Measurements from ENCODE around the gene C1QTNF6. TPM values are rescaled to one million over a fixed set of nuclear protein-coding genes. Genes with fewer than 3 reads are reported as not detected.

The C1QTNF6 gene
- total and polyA plus RNA-seq, 2 donors (not counting 3 experiments of a cell fraction or from before 2014, with no cell fraction given) = 20.2 to 27.6 TPM

DNA sequence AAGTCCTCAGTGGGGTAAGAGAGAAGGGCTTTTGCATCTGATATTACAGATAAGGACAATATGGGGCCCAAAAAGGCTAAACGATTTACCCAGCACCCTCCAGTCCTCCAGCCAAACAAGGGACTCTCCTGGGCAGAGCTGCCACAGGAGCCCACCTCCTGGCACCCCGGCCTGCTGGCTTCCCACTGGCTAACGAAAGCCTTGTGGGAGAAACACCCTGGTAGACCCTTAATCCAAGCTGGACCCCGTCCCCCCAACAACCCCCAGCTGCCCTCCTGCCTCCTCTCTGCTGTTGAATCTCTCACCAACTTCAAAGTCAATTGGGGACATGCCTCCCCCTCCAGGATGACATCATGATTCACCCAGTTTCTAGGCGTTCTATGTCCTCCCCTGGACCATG lies 10.8 kb downstream of the C1QTNF6 start:
- intact Hi-C loops (cut with micrococcal nuclease) (no loop called here), dilution Hi-C loops (cut with MboI; ENCODE audit: extremely low pct_ligation_motif_present, low sequenced_read_pairs) (no loop called here)
- Histone ChIP-seq H3K9ac (replicated peaks; ENCODE audit: extremely low read depth, insufficient read depth, low read length) (peak overlapping the region; percentile 44), H3K9me3 (replicated peaks; ENCODE audit: control insufficient read depth, insufficient read depth, low read length) (no peaks in the 10 kb centered on the region), H3K4me1 (ENCODE audit: control insufficient read depth, extremely low read depth, insufficient read depth, low read length) (peaks cover 30% of the 10 kb centered on the region), H3K27me3 (ENCODE audit: control insufficient read depth in 2 of 2, insufficient read depth in 2 of 2, low read length in 2 of 2) (no peaks in the 10 kb centered on the region), H4K20me1 (replicated peaks; ENCODE audit: control insufficient read depth, extremely low read depth, insufficient read depth, low read length) (no peaks in the 10 kb centered on the region), H3K4me2 (ENCODE audit: insufficient read depth, low read length) (peak overlapping the region; percentile 38), H3K27ac (ENCODE audit: insufficient read depth, low read depth, low read length) (peak overlapping the region; percentile 82), H3K9me1 (replicated peaks; ENCODE audit: control insufficient read depth, extremely low read depth, insufficient read depth, low read length) (no peaks in the 10 kb centered on the region), H3K79me2 (ENCODE audit: control insufficient read depth, insufficient read depth, low read length) (no peaks in the 10 kb centered on the region), H2AFZ (ENCODE audit: low read depth, low read length) (no peak overlapping the region), H3K4me3 (replicated peaks in 1 of 3; ENCODE audit: insufficient read depth in 1 of 3, low read depth in 1 of 3, low read length in 3 of 3) (no peak overlapping the region), H3K36me3 (ENCODE audit: control insufficient read depth in 2 of 2, extremely low read depth in 1 of 2, insufficient read depth in 2 of 2, low read length in 2 of 2) (no peaks in the 10 kb centered on the region)
- ChIA-PET CTCF (interaction anchor here (0.9 to 5.5 kb wide), 5 partner anchors 10 to 46 kb away, joined by 3 to 54 read pairs (median 7); partner anchors contain the start of gene C1QTNF6), POLR2A (no interaction called here)
- no peak for FAIRE-seq
- BruUV-seq (replicated peaks) = no TSS peak
- DNase-seq (ENCODE audit: low read depth, low spot score) = no peak
- TF ChIP-seq, protein P1, sequence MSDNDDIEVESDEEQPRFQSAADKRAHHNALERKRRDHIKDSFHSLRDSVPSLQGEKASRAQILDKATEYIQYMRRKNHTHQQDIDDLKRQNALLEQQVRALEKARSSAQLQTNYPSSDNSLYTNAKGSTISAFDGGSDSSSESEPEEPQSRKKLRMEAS (IDR thresholded peaks at IDR 0.05; ENCODE audit: insufficient read depth, insufficient read length) = no peak
- TF ChIP-seq POLR2A (IDR thresholded peaks at IDR 0.05; ENCODE audit: low read depth, low read length) = no peak

DNA sequence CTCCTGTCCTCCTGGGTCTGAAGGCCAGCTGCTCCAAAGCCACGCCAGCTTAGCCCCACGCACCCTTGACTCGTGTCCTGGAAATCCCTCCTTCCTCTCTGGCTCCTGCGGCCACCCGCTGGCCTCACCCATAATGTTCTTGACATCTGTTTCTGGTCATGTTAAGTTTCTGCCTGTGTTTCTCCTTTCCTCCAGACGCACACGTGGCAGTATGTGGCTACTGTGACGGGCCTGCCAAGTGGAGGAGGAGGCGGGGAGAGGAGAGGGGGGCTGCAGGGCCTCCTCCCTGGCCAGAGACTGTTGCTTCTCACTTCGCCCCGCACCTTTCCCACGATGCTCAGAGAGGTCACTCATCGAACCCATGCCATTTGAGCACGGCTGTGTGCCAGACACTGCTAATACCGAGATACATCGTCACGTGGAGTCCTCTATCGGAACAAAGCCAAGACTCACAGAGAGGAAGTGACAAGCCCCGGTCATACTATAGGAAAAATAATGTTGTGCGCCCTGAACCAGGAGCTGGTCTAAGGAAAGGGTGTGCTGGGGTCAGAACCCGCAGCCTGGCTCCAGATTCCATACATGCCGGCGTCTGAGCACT lies 11.5 kb downstream of the C1QTNF6 start:
- H3K27ac ChIP-seq (ENCODE audit: insufficient read depth, low read depth, low read length) = peak overlapping the region; percentile 82
- POLR2A ChIA-PET = no interaction called here
- H3K79me2 ChIP-seq (ENCODE audit: control insufficient read depth, insufficient read depth, low read length) = no peaks in the 10 kb centered on the region
- DNase-seq (ENCODE audit: low read depth, low spot score) = peak; percentile 96
- H4K20me1 ChIP-seq (replicated peaks; ENCODE audit: control insufficient read depth, extremely low read depth, insufficient read depth, low read length) = no peaks in the 10 kb centered on the region
- CTCF ChIA-PET = interaction anchor here (0.9 to 5.5 kb wide), 5 partner anchors 9 to 46 kb away, joined by 3 to 54 read pairs (median 7); partner anchors contain the start of gene C1QTNF6
- H3K27me3 ChIP-seq (ENCODE audit: control insufficient read depth in 2 of 2, insufficient read depth in 2 of 2, low read length in 2 of 2) = no peaks in the 10 kb centered on the region
- dilution Hi-C loops (cut with MboI; ENCODE audit: extremely low pct_ligation_motif_present, low sequenced_read_pairs) (no loop called here), intact Hi-C loops (cut with micrococcal nuclease) (loop anchor here (1.0 kb wide), 2 partner anchors 10 to 13 kb away; no protein-coding TSS in a partner anchor)
- peak; percentile 100 for FAIRE-seq
- H3K9me3 ChIP-seq (replicated peaks; ENCODE audit: control insufficient read depth, insufficient read depth, low read length) = no peaks in the 10 kb centered on the region
- H3K4me3 ChIP-seq (replicated peaks in 1 of 3; ENCODE audit: insufficient read depth in 1 of 3, low read depth in 1 of 3, low read length in 3 of 3) = peak overlapping the region in 1 of 3 experiments; percentile 2
- H3K9ac ChIP-seq (replicated peaks; ENCODE audit: extremely low read depth, insufficient read depth, low read length) = peak overlapping the region; percentile 57
- H3K9me1 ChIP-seq (replicated peaks; ENCODE audit: control insufficient read depth, extremely low read depth, insufficient read depth, low read length) = no peaks in the 10 kb centered on the region
- H2AFZ ChIP-seq (ENCODE audit: low read depth, low read length) = peak overlapping the region; percentile 46
- H3K4me2 ChIP-seq (ENCODE audit: insufficient read depth, low read length) = peak overlapping the region; percentile 38
- no peaks in the 10 kb centered on the region for H3K36me3 ChIP-seq (ENCODE audit: control insufficient read depth in 2 of 2, extremely low read depth in 1 of 2, insufficient read depth in 2 of 2, low read length in 2 of 2)
- BruUV-seq (replicated peaks) = no TSS peak
- peaks cover 30% of the 10 kb centered on the region for H3K4me1 ChIP-seq (ENCODE audit: control insufficient read depth, extremely low read depth, insufficient read depth, low read length)
- TF ChIP-seq, protein P1 (IDR thresholded peaks at IDR 0.05; ENCODE audit: insufficient read depth, insufficient read length) = peak; percentile 74
- peak; percentile 26 for TF ChIP-seq FOS (IDR thresholded peaks at IDR 0.05; ENCODE audit: borderline replicate concordance, insufficient read depth, low read length)
- TF ChIP-seq, protein P2, sequence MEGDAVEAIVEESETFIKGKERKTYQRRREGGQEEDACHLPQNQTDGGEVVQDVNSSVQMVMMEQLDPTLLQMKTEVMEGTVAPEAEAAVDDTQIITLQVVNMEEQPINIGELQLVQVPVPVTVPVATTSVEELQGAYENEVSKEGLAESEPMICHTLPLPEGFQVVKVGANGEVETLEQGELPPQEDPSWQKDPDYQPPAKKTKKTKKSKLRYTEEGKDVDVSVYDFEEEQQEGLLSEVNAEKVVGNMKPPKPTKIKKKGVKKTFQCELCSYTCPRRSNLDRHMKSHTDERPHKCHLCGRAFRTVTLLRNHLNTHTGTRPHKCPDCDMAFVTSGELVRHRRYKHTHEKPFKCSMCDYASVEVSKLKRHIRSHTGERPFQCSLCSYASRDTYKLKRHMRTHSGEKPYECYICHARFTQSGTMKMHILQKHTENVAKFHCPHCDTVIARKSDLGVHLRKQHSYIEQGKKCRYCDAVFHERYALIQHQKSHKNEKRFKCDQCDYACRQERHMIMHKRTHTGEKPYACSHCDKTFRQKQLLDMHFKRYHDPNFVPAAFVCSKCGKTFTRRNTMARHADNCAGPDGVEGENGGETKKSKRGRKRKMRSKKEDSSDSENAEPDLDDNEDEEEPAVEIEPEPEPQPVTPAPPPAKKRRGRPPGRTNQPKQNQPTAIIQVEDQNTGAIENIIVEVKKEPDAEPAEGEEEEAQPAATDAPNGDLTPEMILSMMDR (IDR thresholded peaks at IDR 0.05; ENCODE audit: extremely low read depth in 1 of 2, insufficient read depth in 1 of 2, low read depth in 1 of 2, low read length in 2 of 2) = no peak
- TF ChIP-seq JUN (IDR thresholded peaks at IDR 0.05; ENCODE audit: borderline replicate concordance, insufficient read depth, insufficient read length, low read depth) = peak; percentile 37
- peak; percentile 74 for TF ChIP-seq POLR2AphosphoS5 (IDR thresholded peaks at IDR 0.05; ENCODE audit: insufficient read depth, low read depth, low read length)

All from endothelial cell of umbilical vein (primary cell).